SK-N-SH treated with all-trans-retinoic acid at 6 μM for 48 hours (cell line): ENCODE data around the gene CYREN.

Source experiments
- TCF4 ChIP-seq: fragments of 250-450 bp; sonication (Bioruptor Pico); IDR thresholded peaks from 2 replicates; pipeline ENCODE4 v1.8.0; 2021; ENCODE audit warnings: mild to moderate bottlenecking, moderate library complexity, borderline replicate concordance
- ZC3H10 ChIP-seq: fragments of 250-450 bp; sonication (Bioruptor Pico); IDR thresholded peaks from 2 replicates; pipeline ENCODE4 v1.5.1; 2021; ENCODE audit warnings: mild to moderate bottlenecking, moderate library complexity
- ZFP3 ChIP-seq: fragments of 250-450 bp; sonication (Bioruptor Pico); IDR thresholded peaks from 2 replicates; pipeline ENCODE4 v1.5.0; 2020; ENCODE audit warnings: mild to moderate bottlenecking, moderate library complexity
- TF ChIP-seq, protein P1 (sequence below): fragments of 250-450 bp; sonication (Bioruptor Pico); IDR thresholded peaks from 2 replicates; pipeline ENCODE4 v1.5.1; 2020; ENCODE audit warnings: low read depth, mild to moderate bottlenecking, moderate library complexity

DNA sequence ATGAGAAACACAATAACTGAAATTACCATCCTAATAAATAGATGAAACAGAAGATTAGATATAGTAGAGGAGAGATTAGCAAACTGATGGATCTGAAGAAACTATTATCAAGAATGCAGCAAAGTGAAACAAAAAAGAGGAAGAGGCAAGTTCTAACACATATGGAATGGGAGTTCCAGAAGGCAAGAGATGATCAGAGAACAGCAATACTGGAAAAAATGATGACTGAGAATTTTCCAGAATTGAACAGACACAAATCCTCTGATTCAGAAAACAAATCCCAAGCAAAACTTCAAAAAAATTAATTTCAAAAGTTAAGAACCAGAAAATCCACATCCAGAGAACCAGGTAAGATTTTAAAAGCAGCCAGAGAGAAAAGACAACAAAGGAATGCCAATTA, 20.2 kb upstream of the CYREN start:
- TF ChIP-seq ZC3H10 (CRISPR knock-in tag), result no peak
- TF ChIP-seq TCF4, result no peak
- TF ChIP-seq, protein P1, sequence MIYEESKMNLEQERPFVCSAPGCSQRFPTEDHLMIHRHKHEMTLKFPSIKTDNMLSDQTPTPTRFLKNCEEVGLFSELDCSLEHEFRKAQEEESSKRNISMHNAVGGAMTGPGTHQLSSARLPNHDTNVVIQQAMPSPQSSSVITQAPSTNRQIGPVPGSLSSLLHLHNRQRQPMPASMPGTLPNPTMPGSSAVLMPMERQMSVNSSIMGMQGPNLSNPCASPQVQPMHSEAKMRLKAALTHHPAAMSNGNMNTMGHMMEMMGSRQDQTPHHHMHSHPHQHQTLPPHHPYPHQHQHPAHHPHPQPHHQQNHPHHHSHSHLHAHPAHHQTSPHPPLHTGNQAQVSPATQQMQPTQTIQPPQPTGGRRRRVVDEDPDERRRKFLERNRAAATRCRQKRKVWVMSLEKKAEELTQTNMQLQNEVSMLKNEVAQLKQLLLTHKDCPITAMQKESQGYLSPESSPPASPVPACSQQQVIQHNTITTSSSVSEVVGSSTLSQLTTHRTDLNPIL (CRISPR knock-in tag), result no peak
- TF ChIP-seq ZFP3 (CRISPR knock-in tag), result no peak
